Coronary artery (tissue), 2 donors: Measurements from ENCODE around the gene SLC20A1.

Source experiments
- DNase-seq: peaks from one replicate; pipeline ENCODE4 v3.0.0-alpha.2; 2017; ENCODE audit warnings: low spot score
- H3K27ac ChIP-seq, 2 donors: fragments of 200-600 bp; sonication (generic); one replicate each; pipeline ENCODE4 v1.5.1; 2016 to 2019
- H3K4me3 ChIP-seq: fragments of 200-600 bp; sonication (generic); 2 replicates; pipeline ENCODE4 v1.5.1; 2016; ENCODE audit warnings: mild to moderate bottlenecking, moderate library complexity
- CTCF ChIP-seq: fragments of 200-600 bp; sonication (generic); IDR thresholded peaks from one replicate; pipeline ENCODE4 v1.5.1; 2019; ENCODE audit warnings: antibody characterized with exemption

Gene SLC20A1

GRCh38 chr2:112670252-112671022 is 24.7 kb downstream of the SLC20A1 start:
- Histone ChIP-seq H3K27ac (no peak overlapping the region), H3K4me3 (no peak overlapping the region)
- DNase-seq = no peak
- TF ChIP-seq CTCF = no peak

- Histone ChIP-seq H3K4me3 (no peak overlapping the region), H3K27ac (no peak overlapping the region)
- TF ChIP-seq CTCF = no peak
- DNase-seq = no peak
Observed at GRCh38 chr2:112671801-112672200, 26.1 kb downstream of the SLC20A1 start.

- TF ChIP-seq CTCF = no peak
- no peak overlapping the region for H3K4me3 ChIP-seq
- no peak for DNase-seq
- no peak overlapping the region for H3K27ac ChIP-seq
Observed at GRCh38 chr2:112673008-112673407, 27.3 kb downstream of the SLC20A1 start.

GRCh38 chr2:112674229-112674628 is 28.5 kb downstream of the SLC20A1 start:
- H3K27ac ChIP-seq = peak overlapping the region in 1 of 2 donors; percentile 26
- no peak for DNase-seq

GRCh38 chr2:112679484-112679883 is 33.7 kb downstream of the SLC20A1 start:
- H3K4me3 ChIP-seq = no peak overlapping the region
- no peak for TF ChIP-seq CTCF
- H3K27ac ChIP-seq = no peak overlapping the region
- no peak for DNase-seq

More at GRCh38 chr2:112674229-112674628, 28.5 kb downstream of the SLC20A1 start:
- no peak for TF ChIP-seq CTCF
- no peak overlapping the region for H3K4me3 ChIP-seq

- TF ChIP-seq CTCF = no peak
- Histone ChIP-seq H3K4me3 (no peak overlapping the region), H3K27ac (no peak overlapping the region)
- no peak for DNase-seq
Observed at GRCh38 chr2:112680666-112681101, 34.9 kb downstream of the SLC20A1 start.

- TF ChIP-seq CTCF = no peak
- H3K27ac ChIP-seq = no peak overlapping the region
- no peak overlapping the region for H3K4me3 ChIP-seq
- DNase-seq = no peak
Observed at GRCh38 chr2:112682101-112682500, 36.4 kb downstream of the SLC20A1 start.
